Neural cell (in vitro differentiated cells): ENCODE data around the gene EFCAB11. TPM values are rescaled to one million over a fixed set of nuclear protein-coding genes. Genes with fewer than 3 reads are reported as not detected.

ENCODE experiments used
- H2AFZ ChIP-seq: fragments of 200-600, 300-800 bp; sonication (generic), shearing (Covaris generic); 2 replicates; pipeline ENCODE4 v1.6.0; 2014; ENCODE audit warnings: low read depth, mild to moderate bottlenecking, antibody characterized with exemption, low read length, moderate library complexity
- H3F3A ChIP-seq: fragments of 200-600 bp; shearing (Covaris generic); 2 replicates; pipeline ENCODE4 v1.6.1; 2016; ENCODE audit warnings: mild to moderate bottlenecking, moderate library complexity, mixed read lengths, antibody characterized with exemption, low read length; ENCODE audit not compliant: insufficient read depth, poor library complexity, severe bottlenecking
- H3K27ac ChIP-seq: fragments of 200-600, 300-800 bp; sonication (generic), shearing (Covaris generic); 2 replicates; pipeline ENCODE4 v1.5.1; 2014; ENCODE audit warnings: mild to moderate bottlenecking, low read length, moderate library complexity
- H3K27me3 ChIP-seq: fragments of 300-800, 200-600 bp; sonication (generic), shearing (Covaris generic); 2 replicates; pipeline ENCODE4 v1.6.0; 2014; ENCODE audit warnings: mild to moderate bottlenecking, low read depth, low read length, moderate library complexity; ENCODE audit not compliant: insufficient read depth
- H3K36me3 ChIP-seq: fragments of 300-800, 200-600 bp; sonication (generic), shearing (Covaris generic); 2 replicates; pipeline ENCODE4 v1.5.1; 2014; ENCODE audit warnings: mild to moderate bottlenecking, antibody characterized with exemption, low read length, moderate library complexity; ENCODE audit not compliant: insufficient read depth
- H3K4me2 ChIP-seq: fragments of 300-800, 200-600 bp; sonication (generic), shearing (Covaris generic); 2 replicates; pipeline ENCODE4 v1.6.0; 2014; ENCODE audit warnings: mild to moderate bottlenecking, low read length
- H3K4me3 ChIP-seq: fragments of 300-800, 200-600 bp; sonication (generic), shearing (Covaris generic); 2 replicates; pipeline ENCODE4 v1.5.1; 2014; ENCODE audit warnings: mild to moderate bottlenecking, low read length, moderate library complexity
- H3K79me2 ChIP-seq: fragments of 200-600 bp; shearing (Covaris generic); replicated peaks from 2 replicates; pipeline ENCODE4 v1.6.0; 2014; ENCODE audit warnings: mild to moderate bottlenecking, low read length, moderate library complexity; ENCODE audit not compliant: insufficient read depth
- H3K9ac ChIP-seq: fragments of 300-800, 200-600 bp; sonication (generic), shearing (Covaris generic); 2 replicates; pipeline ENCODE4 v1.6.1; 2016; ENCODE audit warnings: mild to moderate bottlenecking, low read length, mixed read lengths
- H3K9me2 ChIP-seq: fragments of 200-600 bp; shearing (Covaris generic); 2 replicates; pipeline ENCODE4 v1.6.1; 2016; ENCODE audit warnings: mild to moderate bottlenecking, low read length, mixed read lengths; ENCODE audit not compliant: insufficient read depth
- H3K9me3 ChIP-seq: fragments of 200-600, 300-800 bp; sonication (generic), shearing (Covaris generic); 2 replicates; pipeline ENCODE4 v1.6.1; 2016; ENCODE audit warnings: mild to moderate bottlenecking, mixed run types, low read length, moderate library complexity, mixed read lengths
- H4K20me1 ChIP-seq: fragments of 200-600 bp; shearing (Covaris generic); 2 replicates; pipeline ENCODE4 v1.6.1; 2016; ENCODE audit warnings: mild to moderate bottlenecking, mixed run types; ENCODE audit not compliant: insufficient read depth
- EP300 ChIP-seq: fragments of 450-650 bp; conservative IDR thresholded peaks from 2 replicates; pipeline ENCODE4 v1.6.1; 2014; ENCODE audit warnings: antibody characterized with exemption, mild to moderate bottlenecking, moderate library complexity; ENCODE audit not compliant: poor library complexity, severe bottlenecking
- EZH2 ChIP-seq: fragments of 200-600, 300-800 bp; shearing (Covaris generic), sonication (generic); IDR thresholded peaks from 2 replicates; pipeline ENCODE4 v1.6.1; 2014; ENCODE audit warnings: antibody characterized with exemption, low read length, borderline replicate concordance, mild to moderate bottlenecking; ENCODE audit not compliant: insufficient read depth, poor library complexity, severe bottlenecking
- MXI1 ChIP-seq: fragments of 450-650 bp; conservative IDR thresholded peaks from 2 replicates; pipeline ENCODE4 v1.6.1; 2014; ENCODE audit warnings: antibody characterized with exemption, mild to moderate bottlenecking; ENCODE audit not compliant: poor library complexity, severe bottlenecking
- POLR2AphosphoS5 ChIP-seq: IDR thresholded peaks from 2 replicates; pipeline ENCODE4 v1.6.1; 2012
- RAD21 ChIP-seq: fragments of 450-650 bp; conservative IDR thresholded peaks from 2 replicates; pipeline ENCODE4 v1.6.1; 2014; ENCODE audit warnings: antibody characterized with exemption, mild to moderate bottlenecking, moderate library complexity
- SMC3 ChIP-seq: fragments of 450-650 bp; conservative IDR thresholded peaks from 2 replicates; pipeline ENCODE4 v1.6.1; 2014; ENCODE audit warnings: antibody characterized with exemption, mild to moderate bottlenecking, moderate library complexity; ENCODE audit not compliant: poor library complexity
- TAF1 ChIP-seq: IDR thresholded peaks from 2 replicates; pipeline ENCODE4 v1.6.1; 2012; ENCODE audit warnings: low read depth
- polyA plus RNA-seq: library from polyadenylated mRNA; depleted of rRNA; stranded (reverse); fragments of >200 nt; gene quantifications from 2 replicates; pipeline ENCODE4 v1.2.3, GENCODE V29; 2014
- TF ChIP-seq, protein P1 (sequence below): fragments of 450-650 bp; IDR thresholded peaks from 2 replicates; pipeline ENCODE4 v1.5.1; 2014; ENCODE audit warnings: antibody characterized with exemption, mild to moderate bottlenecking, moderate library complexity; ENCODE audit not compliant: poor library complexity, severe bottlenecking
- TF ChIP-seq, protein P2 (sequence below): IDR thresholded peaks from 2 replicates; pipeline ENCODE4 v1.6.1; 2012; ENCODE audit warnings: borderline replicate concordance

The EFCAB11 gene
- polyA plus RNA-seq, 1 donor from 2014 or later, result 7.9 TPM

DNA sequence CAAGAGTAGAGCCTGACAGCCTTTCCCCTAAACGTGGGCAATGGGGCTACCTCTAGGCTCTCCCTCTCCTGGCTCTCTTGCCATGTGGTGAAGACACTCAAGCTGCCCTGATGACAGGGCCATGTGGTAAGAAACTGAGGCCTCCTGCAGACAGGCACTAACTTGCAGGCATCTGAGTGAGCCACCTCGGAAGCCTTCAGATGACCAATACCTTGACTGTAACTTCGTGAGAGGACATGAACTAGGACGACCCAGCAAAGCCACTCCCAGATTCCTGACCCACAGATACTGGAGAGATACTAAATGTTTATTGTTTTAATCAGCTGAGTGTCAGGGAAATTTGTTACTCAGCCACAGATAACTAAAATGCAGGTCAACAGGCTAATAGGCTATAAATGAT, 96.4 kb downstream of the EFCAB11 start:
- TF ChIP-seq EZH2 (no peak), MXI1 (no peak), EP300 (no peak), POLR2AphosphoS5 (no peak), RAD21 (no peak), SMC3 (no peak), TAF1 (no peak)
- TF ChIP-seq, protein P1, sequence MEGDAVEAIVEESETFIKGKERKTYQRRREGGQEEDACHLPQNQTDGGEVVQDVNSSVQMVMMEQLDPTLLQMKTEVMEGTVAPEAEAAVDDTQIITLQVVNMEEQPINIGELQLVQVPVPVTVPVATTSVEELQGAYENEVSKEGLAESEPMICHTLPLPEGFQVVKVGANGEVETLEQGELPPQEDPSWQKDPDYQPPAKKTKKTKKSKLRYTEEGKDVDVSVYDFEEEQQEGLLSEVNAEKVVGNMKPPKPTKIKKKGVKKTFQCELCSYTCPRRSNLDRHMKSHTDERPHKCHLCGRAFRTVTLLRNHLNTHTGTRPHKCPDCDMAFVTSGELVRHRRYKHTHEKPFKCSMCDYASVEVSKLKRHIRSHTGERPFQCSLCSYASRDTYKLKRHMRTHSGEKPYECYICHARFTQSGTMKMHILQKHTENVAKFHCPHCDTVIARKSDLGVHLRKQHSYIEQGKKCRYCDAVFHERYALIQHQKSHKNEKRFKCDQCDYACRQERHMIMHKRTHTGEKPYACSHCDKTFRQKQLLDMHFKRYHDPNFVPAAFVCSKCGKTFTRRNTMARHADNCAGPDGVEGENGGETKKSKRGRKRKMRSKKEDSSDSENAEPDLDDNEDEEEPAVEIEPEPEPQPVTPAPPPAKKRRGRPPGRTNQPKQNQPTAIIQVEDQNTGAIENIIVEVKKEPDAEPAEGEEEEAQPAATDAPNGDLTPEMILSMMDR, result no peak
- TF ChIP-seq, protein P2, sequence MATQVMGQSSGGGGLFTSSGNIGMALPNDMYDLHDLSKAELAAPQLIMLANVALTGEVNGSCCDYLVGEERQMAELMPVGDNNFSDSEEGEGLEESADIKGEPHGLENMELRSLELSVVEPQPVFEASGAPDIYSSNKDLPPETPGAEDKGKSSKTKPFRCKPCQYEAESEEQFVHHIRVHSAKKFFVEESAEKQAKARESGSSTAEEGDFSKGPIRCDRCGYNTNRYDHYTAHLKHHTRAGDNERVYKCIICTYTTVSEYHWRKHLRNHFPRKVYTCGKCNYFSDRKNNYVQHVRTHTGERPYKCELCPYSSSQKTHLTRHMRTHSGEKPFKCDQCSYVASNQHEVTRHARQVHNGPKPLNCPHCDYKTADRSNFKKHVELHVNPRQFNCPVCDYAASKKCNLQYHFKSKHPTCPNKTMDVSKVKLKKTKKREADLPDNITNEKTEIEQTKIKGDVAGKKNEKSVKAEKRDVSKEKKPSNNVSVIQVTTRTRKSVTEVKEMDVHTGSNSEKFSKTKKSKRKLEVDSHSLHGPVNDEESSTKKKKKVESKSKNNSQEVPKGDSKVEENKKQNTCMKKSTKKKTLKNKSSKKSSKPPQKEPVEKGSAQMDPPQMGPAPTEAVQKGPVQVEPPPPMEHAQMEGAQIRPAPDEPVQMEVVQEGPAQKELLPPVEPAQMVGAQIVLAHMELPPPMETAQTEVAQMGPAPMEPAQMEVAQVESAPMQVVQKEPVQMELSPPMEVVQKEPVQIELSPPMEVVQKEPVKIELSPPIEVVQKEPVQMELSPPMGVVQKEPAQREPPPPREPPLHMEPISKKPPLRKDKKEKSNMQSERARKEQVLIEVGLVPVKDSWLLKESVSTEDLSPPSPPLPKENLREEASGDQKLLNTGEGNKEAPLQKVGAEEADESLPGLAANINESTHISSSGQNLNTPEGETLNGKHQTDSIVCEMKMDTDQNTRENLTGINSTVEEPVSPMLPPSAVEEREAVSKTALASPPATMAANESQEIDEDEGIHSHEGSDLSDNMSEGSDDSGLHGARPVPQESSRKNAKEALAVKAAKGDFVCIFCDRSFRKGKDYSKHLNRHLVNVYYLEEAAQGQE, result no peak

DNA sequence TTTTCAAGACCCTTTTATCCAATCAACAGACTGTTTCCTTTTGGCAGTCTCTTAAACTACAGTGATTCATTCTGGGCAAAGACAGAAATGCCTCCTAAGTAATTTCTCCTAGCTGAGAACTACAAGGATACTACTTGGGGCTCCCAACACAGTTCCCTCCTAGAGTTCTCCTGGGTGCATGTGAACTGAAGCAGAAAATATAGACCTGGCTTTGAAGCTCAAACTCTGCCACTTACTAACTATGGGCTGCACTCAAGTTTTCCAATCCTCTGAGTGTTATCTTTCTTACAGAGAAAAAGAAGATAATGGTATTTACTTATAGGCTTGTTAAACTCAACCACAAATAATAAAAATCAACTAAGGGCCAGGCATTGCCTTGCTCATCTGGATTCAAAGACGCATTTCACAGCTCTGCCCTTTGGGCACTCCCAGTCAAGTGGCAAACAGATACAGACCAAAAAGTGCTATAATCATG, 97.6 kb downstream of the EFCAB11 start:
- H3K9me3 ChIP-seq, result no peaks in the 10 kb centered on the region
- H3K4me3 ChIP-seq, result no peak overlapping the region
- no peak overlapping the region for H3K4me2 ChIP-seq
- no peaks in the 10 kb centered on the region for H3K36me3 ChIP-seq
- no peaks in the 10 kb centered on the region for H3K79me2 ChIP-seq
- no peak overlapping the region for H3K27ac ChIP-seq
- H3K9ac ChIP-seq, result no peak overlapping the region
- H3K9me2 ChIP-seq, result no peaks in the 10 kb centered on the region
- H3K27me3 ChIP-seq, result no peaks in the 10 kb centered on the region
- no peaks in the 10 kb centered on the region for H3F3A ChIP-seq
- no peak overlapping the region for H2AFZ ChIP-seq
- H4K20me1 ChIP-seq, result no peaks in the 10 kb centered on the region
- TF ChIP-seq EP300 (no peak), POLR2AphosphoS5 (no peak), EZH2 (no peak), RAD21 (no peak), TAF1 (no peak), MXI1 (no peak), SMC3 (no peak)
- TF ChIP-seq, protein P2, result no peak
- TF ChIP-seq, protein P1, result no peak

More for the DNA sequence above, 96.4 kb downstream of the EFCAB11 start:
- Histone ChIP-seq H3K36me3 (no peaks in the 10 kb centered on the region), H3K9me3 (no peaks in the 10 kb centered on the region), H2AFZ (no peak overlapping the region), H3K79me2 (no peaks in the 10 kb centered on the region), H3F3A (no peaks in the 10 kb centered on the region), H3K27me3 (no peaks in the 10 kb centered on the region), H3K4me2 (no peak overlapping the region), H3K9me2 (no peaks in the 10 kb centered on the region), H3K27ac (no peak overlapping the region), H4K20me1 (no peaks in the 10 kb centered on the region), H3K9ac (no peak overlapping the region), H3K4me3 (no peak overlapping the region)
